ENCODE data around the gene DDC.
"Not testable (repeated sequence)": the region's sequence is repeated elsewhere in the genome, so short reads cannot be mapped to it uniquely, and the experiment has no call there.

DDC gene

GRCh38 chr7:50542132-50542531 lies 23.1 kb downstream of the DDC start:
- Histone ChIP-seq H3K9me3 (ENCODE audit: control insufficient read depth, low read length) (no peaks in the 10 kb centered on the region), H3K4me3 (ENCODE audit: insufficient read depth, low read depth, low read length, poor library complexity, severe bottlenecking) (no peak overlapping the region)
- no peak for DNase-seq

GRCh38 chr7:50540785-50541579 lies 24.2 kb downstream of the DDC start:
- no peaks in the 10 kb centered on the region for H3K27me3 ChIP-seq (replicated peaks; ENCODE audit: control insufficient read depth, insufficient read depth, low read length, poor library complexity, severe bottlenecking)
- no peaks in the 10 kb centered on the region for H3K36me3 ChIP-seq (ENCODE audit: control insufficient read depth, insufficient read depth, low read length)
- DNase-seq, result no peak
- H3K4me1 ChIP-seq (ENCODE audit: control insufficient read depth, insufficient read depth, low read length, poor library complexity, severe bottlenecking), result no peaks in the 10 kb centered on the region
- no peaks in the 10 kb centered on the region for H3K9me3 ChIP-seq (ENCODE audit: control insufficient read depth, low read length)
- H3K27ac ChIP-seq (ENCODE audit: insufficient read depth, low read length, poor library complexity, severe bottlenecking), result no peak overlapping the region
- H3K4me3 ChIP-seq (ENCODE audit: insufficient read depth, low read depth, low read length, poor library complexity, severe bottlenecking), result no peak overlapping the region

More at GRCh38 chr7:50542132-50542531, 23.1 kb downstream of the DDC start:
- Histone ChIP-seq H3K36me3 (ENCODE audit: control insufficient read depth, insufficient read depth, low read length) (no peaks in the 10 kb centered on the region), H3K4me1 (ENCODE audit: control insufficient read depth, insufficient read depth, low read length, poor library complexity, severe bottlenecking) (no peaks in the 10 kb centered on the region), H3K27me3 (replicated peaks; ENCODE audit: control insufficient read depth, insufficient read depth, low read length, poor library complexity, severe bottlenecking) (no peaks in the 10 kb centered on the region), H3K27ac (ENCODE audit: insufficient read depth, low read length, poor library complexity, severe bottlenecking) (no peak overlapping the region)

GRCh38 chr7:50539725-50540124 lies 25.5 kb downstream of the DDC start:
- no peaks in the 10 kb centered on the region for H3K27me3 ChIP-seq (replicated peaks; ENCODE audit: control insufficient read depth, insufficient read depth, low read length, poor library complexity, severe bottlenecking)
- no peaks in the 10 kb centered on the region for H3K9me3 ChIP-seq (ENCODE audit: control insufficient read depth, low read length)
- no peaks in the 10 kb centered on the region for H3K4me1 ChIP-seq (ENCODE audit: control insufficient read depth, insufficient read depth, low read length, poor library complexity, severe bottlenecking)
- no peak for DNase-seq
- no peaks in the 10 kb centered on the region for H3K36me3 ChIP-seq (ENCODE audit: control insufficient read depth, insufficient read depth, low read length)
- H3K27ac ChIP-seq (ENCODE audit: insufficient read depth, low read length, poor library complexity, severe bottlenecking), result no peak overlapping the region
- H3K4me3 ChIP-seq (ENCODE audit: insufficient read depth, low read depth, low read length, poor library complexity, severe bottlenecking), result no peak overlapping the region

GRCh38 chr7:50538478-50538877 lies 26.7 kb downstream of the DDC start:
- Histone ChIP-seq H3K9me3 (ENCODE audit: control insufficient read depth, low read length) (no peaks in the 10 kb centered on the region), H3K36me3 (ENCODE audit: control insufficient read depth, insufficient read depth, low read length) (no peaks in the 10 kb centered on the region), H3K4me1 (ENCODE audit: control insufficient read depth, insufficient read depth, low read length, poor library complexity, severe bottlenecking) (no peaks in the 10 kb centered on the region), H3K27me3 (replicated peaks; ENCODE audit: control insufficient read depth, insufficient read depth, low read length, poor library complexity, severe bottlenecking) (no peaks in the 10 kb centered on the region), H3K4me3 (ENCODE audit: insufficient read depth, low read depth, low read length, poor library complexity, severe bottlenecking) (no peak overlapping the region), H3K27ac (ENCODE audit: insufficient read depth, low read length, poor library complexity, severe bottlenecking) (no peak overlapping the region)
- DNase-seq, result no peak

GRCh38 chr7:50537417-50537816 lies 27.8 kb downstream of the DDC start:
- H3K4me1 ChIP-seq (ENCODE audit: control insufficient read depth, insufficient read depth, low read length, poor library complexity, severe bottlenecking), result no peaks in the 10 kb centered on the region

GRCh38 chr7:50535291-50535711 lies 29.9 kb downstream of the DDC start:
- H3K4me3 ChIP-seq (ENCODE audit: insufficient read depth, low read depth, low read length, poor library complexity, severe bottlenecking); H3K4me1 ChIP-seq (ENCODE audit: control insufficient read depth, insufficient read depth, low read length, poor library complexity, severe bottlenecking); H3K36me3 ChIP-seq (ENCODE audit: control insufficient read depth, insufficient read depth, low read length); H3K27me3 ChIP-seq (replicated peaks; ENCODE audit: control insufficient read depth, insufficient read depth, low read length, poor library complexity, severe bottlenecking); H3K27ac ChIP-seq (ENCODE audit: insufficient read depth, low read length, poor library complexity, severe bottlenecking); DNase-seq; H3K9me3 ChIP-seq (ENCODE audit: control insufficient read depth, low read length): not testable (repeated sequence)

More at GRCh38 chr7:50537417-50537816, 27.8 kb downstream of the DDC start:
- Histone ChIP-seq H3K27me3 (replicated peaks; ENCODE audit: control insufficient read depth, insufficient read depth, low read length, poor library complexity, severe bottlenecking) (no peaks in the 10 kb centered on the region), H3K36me3 (ENCODE audit: control insufficient read depth, insufficient read depth, low read length) (no peaks in the 10 kb centered on the region), H3K9me3 (ENCODE audit: control insufficient read depth, low read length) (no peaks in the 10 kb centered on the region), H3K4me3 (ENCODE audit: insufficient read depth, low read depth, low read length, poor library complexity, severe bottlenecking) (no peak overlapping the region), H3K27ac (ENCODE audit: insufficient read depth, low read length, poor library complexity, severe bottlenecking) (no peak overlapping the region)
- no peak for DNase-seq

GRCh38 chr7:50534690-50535290 lies 30.4 kb downstream of the DDC start:
- H3K9me3 ChIP-seq (ENCODE audit: control insufficient read depth, low read length), result no peaks in the 10 kb centered on the region
- H3K27ac ChIP-seq (ENCODE audit: insufficient read depth, low read length, poor library complexity, severe bottlenecking), result no peak overlapping the region
- no peak overlapping the region for H3K4me3 ChIP-seq (ENCODE audit: insufficient read depth, low read depth, low read length, poor library complexity, severe bottlenecking)
- DNase-seq, result no peak
- no peaks in the 10 kb centered on the region for H3K4me1 ChIP-seq (ENCODE audit: control insufficient read depth, insufficient read depth, low read length, poor library complexity, severe bottlenecking)
- no peaks in the 10 kb centered on the region for H3K27me3 ChIP-seq (replicated peaks; ENCODE audit: control insufficient read depth, insufficient read depth, low read length, poor library complexity, severe bottlenecking)
- H3K36me3 ChIP-seq (ENCODE audit: control insufficient read depth, insufficient read depth, low read length), result no peaks in the 10 kb centered on the region

GRCh38 chr7:50533866-50534265 lies 31.3 kb downstream of the DDC start:
- Histone ChIP-seq H3K4me1 (ENCODE audit: control insufficient read depth, insufficient read depth, low read length, poor library complexity, severe bottlenecking) (no peaks in the 10 kb centered on the region), H3K36me3 (ENCODE audit: control insufficient read depth, insufficient read depth, low read length) (no peaks in the 10 kb centered on the region), H3K9me3 (ENCODE audit: control insufficient read depth, low read length) (no peaks in the 10 kb centered on the region), H3K27ac (ENCODE audit: insufficient read depth, low read length, poor library complexity, severe bottlenecking) (no peak overlapping the region), H3K27me3 (replicated peaks; ENCODE audit: control insufficient read depth, insufficient read depth, low read length, poor library complexity, severe bottlenecking) (no peaks in the 10 kb centered on the region), H3K4me3 (ENCODE audit: insufficient read depth, low read depth, low read length, poor library complexity, severe bottlenecking) (no peak overlapping the region)
- no peak for DNase-seq

GRCh38 chr7:50531928-50532327 lies 33.3 kb downstream of the DDC start:
- H3K27ac ChIP-seq (ENCODE audit: insufficient read depth, low read length, poor library complexity, severe bottlenecking), result no peak overlapping the region
- no peaks in the 10 kb centered on the region for H3K4me1 ChIP-seq (ENCODE audit: control insufficient read depth, insufficient read depth, low read length, poor library complexity, severe bottlenecking)
- H3K4me3 ChIP-seq (ENCODE audit: insufficient read depth, low read depth, low read length, poor library complexity, severe bottlenecking), result no peak overlapping the region
- H3K9me3 ChIP-seq (ENCODE audit: control insufficient read depth, low read length), result no peaks in the 10 kb centered on the region
- H3K36me3 ChIP-seq (ENCODE audit: control insufficient read depth, insufficient read depth, low read length), result no peaks in the 10 kb centered on the region
- H3K27me3 ChIP-seq (replicated peaks; ENCODE audit: control insufficient read depth, insufficient read depth, low read length, poor library complexity, severe bottlenecking), result no peaks in the 10 kb centered on the region
- no peak for DNase-seq

- H3K27ac ChIP-seq (ENCODE audit: insufficient read depth, low read length, poor library complexity, severe bottlenecking), result no peak overlapping the region
- H3K4me3 ChIP-seq (ENCODE audit: insufficient read depth, low read depth, low read length, poor library complexity, severe bottlenecking), result no peak overlapping the region
- no peaks in the 10 kb centered on the region for H3K9me3 ChIP-seq (ENCODE audit: control insufficient read depth, low read length)
- no peaks in the 10 kb centered on the region for H3K36me3 ChIP-seq (ENCODE audit: control insufficient read depth, insufficient read depth, low read length)
- H3K4me1 ChIP-seq (ENCODE audit: control insufficient read depth, insufficient read depth, low read length, poor library complexity, severe bottlenecking), result no peaks in the 10 kb centered on the region
- no peak for DNase-seq
- no peaks in the 10 kb centered on the region for H3K27me3 ChIP-seq (replicated peaks; ENCODE audit: control insufficient read depth, insufficient read depth, low read length, poor library complexity, severe bottlenecking)
These were observed 33.7 kb downstream of the DDC start for GRCh38 chr7:50531401-50531911.

All from effector memory CD4-positive, alpha-beta T cell (primary cell).